ENCODE results near the gene KRT35. TPM values are rescaled to one million over a fixed set of nuclear protein-coding genes. Genes with fewer than 3 reads are reported as not detected.
"Not testable (repeated sequence)": the region's sequence is repeated elsewhere in the genome, so short reads cannot be mapped to it uniquely, and the experiment has no call there.

The KRT35 gene
- total RNA-seq, 4 donors from 2014 or later, result not detected

DNA sequence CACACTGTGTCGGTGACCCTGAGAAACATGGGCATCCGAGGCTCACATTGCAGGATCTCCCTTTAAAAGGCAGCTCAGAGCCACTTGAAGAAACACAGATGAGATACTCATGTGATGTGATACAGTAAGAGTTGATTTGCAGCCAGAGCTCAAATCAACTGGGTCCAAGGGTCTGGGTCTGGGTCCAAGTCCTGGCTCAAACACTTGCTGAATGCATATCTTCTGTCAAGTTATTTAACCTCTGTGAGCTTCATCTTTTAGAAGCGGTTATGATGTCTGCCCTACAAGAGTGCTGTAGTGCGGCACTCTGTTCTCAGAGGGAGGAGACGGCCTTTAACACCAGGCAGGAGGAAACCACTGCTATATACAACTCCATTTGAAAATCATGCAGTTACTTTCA is 46.5 kb downstream of the KRT35 start:
- Histone ChIP-seq H3K27ac (no peak overlapping the region), H3K27me3 (no peaks in the 10 kb centered on the region), H3K4me1 (no peaks in the 10 kb centered on the region), H3K36me3 (no peaks in the 10 kb centered on the region), H3K9me3 (no peaks in the 10 kb centered on the region), H3K4me3 (replicated peaks in 1 of 3) (no peak overlapping the region)
- intact Hi-C loops (cut with DNase I), result no loop called here
- TF ChIP-seq, protein P1, sequence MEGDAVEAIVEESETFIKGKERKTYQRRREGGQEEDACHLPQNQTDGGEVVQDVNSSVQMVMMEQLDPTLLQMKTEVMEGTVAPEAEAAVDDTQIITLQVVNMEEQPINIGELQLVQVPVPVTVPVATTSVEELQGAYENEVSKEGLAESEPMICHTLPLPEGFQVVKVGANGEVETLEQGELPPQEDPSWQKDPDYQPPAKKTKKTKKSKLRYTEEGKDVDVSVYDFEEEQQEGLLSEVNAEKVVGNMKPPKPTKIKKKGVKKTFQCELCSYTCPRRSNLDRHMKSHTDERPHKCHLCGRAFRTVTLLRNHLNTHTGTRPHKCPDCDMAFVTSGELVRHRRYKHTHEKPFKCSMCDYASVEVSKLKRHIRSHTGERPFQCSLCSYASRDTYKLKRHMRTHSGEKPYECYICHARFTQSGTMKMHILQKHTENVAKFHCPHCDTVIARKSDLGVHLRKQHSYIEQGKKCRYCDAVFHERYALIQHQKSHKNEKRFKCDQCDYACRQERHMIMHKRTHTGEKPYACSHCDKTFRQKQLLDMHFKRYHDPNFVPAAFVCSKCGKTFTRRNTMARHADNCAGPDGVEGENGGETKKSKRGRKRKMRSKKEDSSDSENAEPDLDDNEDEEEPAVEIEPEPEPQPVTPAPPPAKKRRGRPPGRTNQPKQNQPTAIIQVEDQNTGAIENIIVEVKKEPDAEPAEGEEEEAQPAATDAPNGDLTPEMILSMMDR (IDR thresholded peaks at IDR 0.05), result no peak
- no peak for TF ChIP-seq POLR2A (IDR thresholded peaks at IDR 0.05)
- DNase-seq, result no peak
- WGBS, 2 donors, result 47 to 61% methylated on average over 5 of the region's 5 CpGs

DNA sequence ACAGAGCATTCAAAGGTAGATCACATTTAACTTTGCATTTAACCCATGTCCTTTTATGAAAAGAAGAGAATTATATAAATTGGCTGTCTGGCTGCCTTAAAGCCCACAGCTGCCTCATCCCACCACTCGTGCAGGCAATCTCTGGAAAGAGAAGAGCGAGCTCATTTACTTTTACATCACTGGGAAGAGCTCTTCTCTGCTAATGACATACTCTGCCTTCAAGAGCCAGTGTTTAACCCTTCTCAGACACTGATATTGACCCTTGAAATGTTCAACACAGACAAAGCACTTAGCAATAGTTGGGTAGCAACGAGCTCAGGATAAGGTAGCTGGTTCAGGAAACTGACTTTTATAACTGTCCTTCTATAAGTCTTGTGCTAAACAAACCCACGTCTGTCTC is 46.9 kb downstream of the KRT35 start:
- no peak for DNase-seq
- no peaks in the 10 kb centered on the region for H3K27me3 ChIP-seq
- no peaks in the 10 kb centered on the region for H3K4me1 ChIP-seq
- no peak overlapping the region for H3K27ac ChIP-seq
- H3K36me3 ChIP-seq, result no peaks in the 10 kb centered on the region
- H3K4me3 ChIP-seq (replicated peaks in 1 of 3), result no peak overlapping the region
- intact Hi-C loops (cut with DNase I), result no loop called here
- 29 to 32% methylated on average over 4 of the region's 4 CpGs for WGBS, 2 donors
- H3K9me3 ChIP-seq, result no peaks in the 10 kb centered on the region
- TF ChIP-seq, protein P1 (IDR thresholded peaks at IDR 0.05), result no peak
- TF ChIP-seq POLR2A (IDR thresholded peaks at IDR 0.05), result no peak

DNA sequence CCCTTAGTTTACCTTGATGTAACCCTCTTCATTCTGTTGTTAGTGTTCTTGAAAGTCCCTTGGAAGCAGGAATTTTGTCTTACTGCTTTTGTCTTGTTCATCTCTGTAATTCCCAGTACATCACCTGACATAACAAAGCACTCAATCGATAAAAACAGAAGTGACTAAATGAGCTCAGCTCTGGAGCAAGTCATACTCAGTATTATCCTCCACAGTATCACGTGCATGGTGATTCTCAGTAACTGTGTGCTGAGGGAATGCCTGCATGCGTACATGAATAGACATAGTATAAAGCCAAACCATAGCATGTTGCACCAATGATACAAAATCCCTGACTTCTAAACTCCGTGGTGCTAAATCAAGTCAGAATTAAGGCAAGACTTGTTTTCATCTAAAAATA is 47.4 kb downstream of the KRT35 start:
- intact Hi-C loops (cut with DNase I), result no loop called here
- 40 to 48% methylated on average over 4 of the region's 4 CpGs for WGBS, 2 donors

DNA sequence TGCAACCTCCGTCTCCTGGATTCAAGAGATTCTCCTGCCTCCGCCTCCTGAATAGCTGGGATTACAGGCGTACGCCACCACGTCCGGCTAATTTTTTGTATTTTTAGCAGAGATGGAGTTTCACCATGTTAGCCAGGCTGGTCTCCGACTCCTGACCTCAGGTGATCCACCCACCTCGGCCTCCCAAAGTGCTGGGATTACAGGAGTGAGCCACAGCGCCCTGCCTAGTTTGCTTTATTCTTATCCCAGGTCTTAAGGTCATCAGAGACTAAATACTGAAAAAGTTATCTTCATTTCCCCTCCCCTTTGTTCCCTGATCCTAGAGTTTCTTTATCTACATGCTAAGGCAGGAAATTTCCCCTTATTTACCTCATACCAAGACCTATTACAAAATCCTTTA is 50.6 kb downstream of the KRT35 start:
- H3K9me3 ChIP-seq; DNase-seq; intact Hi-C loops (cut with DNase I); H3K4me3 ChIP-seq (replicated peaks in 1 of 3); H3K36me3 ChIP-seq; H3K4me1 ChIP-seq; H3K27ac ChIP-seq; H3K27me3 ChIP-seq: not testable (repeated sequence)
- 94% methylated on average over 9 of the region's 9 CpGs for WGBS, 2 donors

More for the DNA sequence above, 47.4 kb downstream of the KRT35 start:
- Histone ChIP-seq H3K4me3 (replicated peaks in 1 of 3) (no peak overlapping the region), H3K4me1 (no peaks in the 10 kb centered on the region), H3K36me3 (no peaks in the 10 kb centered on the region), H3K27ac (no peak overlapping the region), H3K27me3 (no peaks in the 10 kb centered on the region), H3K9me3 (no peaks in the 10 kb centered on the region)
- TF ChIP-seq, protein P1 (IDR thresholded peaks at IDR 0.05), result no peak
- DNase-seq, result no peak

DNA sequence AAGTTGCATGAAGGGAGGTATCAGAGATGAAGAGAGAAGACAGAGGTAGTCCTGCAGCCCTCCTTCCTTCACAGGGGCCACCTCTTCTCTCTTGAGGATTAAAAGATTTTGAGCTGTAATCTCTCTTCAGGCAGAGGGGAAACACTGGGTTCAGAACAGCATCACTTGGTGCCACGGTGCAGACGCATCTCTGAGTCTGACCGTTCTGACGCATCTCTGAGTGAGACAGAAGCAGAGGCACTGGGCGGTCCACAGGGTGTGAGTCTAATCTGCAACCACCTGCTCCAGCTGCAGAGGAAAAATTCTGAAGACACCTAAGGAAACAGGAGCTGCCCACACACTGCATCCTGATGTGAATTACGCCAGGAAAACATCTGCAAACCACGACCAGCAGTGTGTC is 51.3 kb downstream of the KRT35 start:
- Histone ChIP-seq H3K4me3 (replicated peaks in 1 of 3) (no peak overlapping the region), H3K27me3 (no peaks in the 10 kb centered on the region), H3K36me3 (no peaks in the 10 kb centered on the region), H3K9me3 (no peaks in the 10 kb centered on the region), H3K27ac (no peak overlapping the region), H3K4me1 (no peaks in the 10 kb centered on the region)
- WGBS, 2 donors, result 80 to 83% methylated on average over 7 of the region's 7 CpGs
- TF ChIP-seq POLR2A (IDR thresholded peaks at IDR 0.05), result no peak
- TF ChIP-seq, protein P1 (IDR thresholded peaks at IDR 0.05), result no peak
- intact Hi-C loops (cut with DNase I), result no loop called here
- DNase-seq, result no peak
